GM12892 (cell line): ENCODE measurements around the gene MYO7A.

Experiments used
- DNase-seq: peaks from one replicate; pipeline ENCODE4 v3.0.0; 2011; ENCODE audit not compliant: insufficient read length
- FAIRE-seq: peaks from 2 replicates; lab custom pipeline; 2011; peaks lifted over from hg19 to GRCh38; lab: Jason Lieb, UNC
- POLR2A ChIP-seq: IDR thresholded peaks from 2 replicates; pipeline ENCODE4 v1.6.1; 2011; ENCODE audit warnings: low read depth, low read length, control low read depth
- POLR2AphosphoS5 ChIP-seq: IDR thresholded peaks from 2 replicates; pipeline ENCODE4 v1.6.1; 2011; ENCODE audit warnings: low read depth, low read length, control low read depth
- TAF1 ChIP-seq: IDR thresholded peaks from 2 replicates; pipeline ENCODE4 v1.6.1; 2011; ENCODE audit warnings: low read depth, mild to moderate bottlenecking, control low read depth, low read length, borderline replicate concordance

The MYO7A gene

DNA sequence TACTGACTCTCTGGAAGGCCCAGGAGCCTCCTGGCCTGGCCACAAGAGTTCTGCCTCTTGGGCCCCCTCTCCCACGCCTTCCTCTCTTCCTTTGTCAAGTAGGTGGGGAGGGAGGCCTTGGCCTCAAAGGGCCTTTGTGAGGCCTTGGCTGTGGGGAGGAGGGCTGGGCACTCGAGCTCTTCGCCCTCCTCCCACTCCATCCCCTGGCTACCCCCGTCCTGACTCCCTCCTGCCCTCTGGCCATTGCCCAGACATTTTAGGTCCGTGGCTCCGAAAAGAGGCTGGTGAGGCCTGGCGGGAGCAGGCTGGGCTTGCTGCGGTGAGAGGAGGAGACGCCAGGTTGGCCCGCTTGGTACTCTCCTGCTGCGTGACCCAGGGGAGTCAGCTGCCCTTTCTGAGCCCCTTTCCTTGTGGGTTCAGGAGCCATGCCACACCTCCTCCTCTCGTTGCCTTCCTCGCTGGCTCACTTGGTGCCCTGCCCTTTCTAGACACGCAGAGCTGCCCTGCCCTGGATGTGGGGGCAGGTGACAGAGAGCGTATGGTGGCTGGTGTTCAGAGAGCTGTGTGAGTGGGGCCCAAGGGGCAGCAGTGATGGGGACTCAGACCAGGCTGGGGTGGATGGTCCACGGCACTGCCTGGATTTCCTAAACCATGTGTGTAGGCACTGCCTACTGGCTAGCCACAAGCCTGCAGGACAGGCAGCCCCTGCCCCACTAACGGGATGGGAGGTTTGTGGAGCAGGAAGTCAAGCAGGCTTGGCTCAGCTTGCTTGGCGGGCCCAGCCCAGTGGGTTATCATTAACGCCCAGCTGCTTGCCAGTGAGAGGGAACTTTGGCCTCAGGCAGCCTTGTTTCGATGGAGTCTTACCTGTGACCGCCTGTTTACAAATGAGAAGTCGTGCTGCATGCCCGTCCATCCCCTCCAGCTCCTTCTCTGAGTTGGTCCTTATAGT lies 41.2 kb upstream of the MYO7A start:
- FAIRE-seq = no peak
- no peak for DNase-seq
- TF ChIP-seq POLR2AphosphoS5 = no peak
- TF ChIP-seq POLR2A = no peak
- no peak for TF ChIP-seq TAF1

DNA sequence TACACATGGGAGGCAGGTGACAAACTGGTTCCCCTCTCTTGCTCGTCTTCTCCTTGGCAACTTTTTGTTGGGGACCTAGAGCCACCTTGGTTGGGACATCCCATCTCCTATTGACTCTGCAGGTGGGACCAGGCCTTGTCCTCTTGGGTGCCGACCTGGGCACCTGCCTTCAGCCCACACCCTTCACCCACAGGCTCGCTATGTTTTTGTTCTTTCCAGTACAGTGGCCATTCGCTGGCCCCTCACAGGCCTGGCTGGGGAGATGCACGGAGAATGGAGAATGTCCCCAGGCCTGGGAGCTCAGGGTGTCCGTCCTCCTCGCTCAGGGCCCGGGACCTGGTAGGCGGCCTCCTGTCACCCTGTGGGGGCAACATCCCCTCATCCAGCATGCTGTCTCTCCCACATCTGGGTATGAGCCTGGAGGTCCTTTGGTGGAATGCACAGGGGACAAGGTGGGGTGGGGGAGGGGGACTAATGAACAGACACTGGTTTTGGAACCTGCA lies 40.3 kb upstream of the MYO7A start:
- no peak for FAIRE-seq
- DNase-seq = no peak
- TF ChIP-seq POLR2AphosphoS5 (no peak), POLR2A (no peak), TAF1 (no peak)

DNA sequence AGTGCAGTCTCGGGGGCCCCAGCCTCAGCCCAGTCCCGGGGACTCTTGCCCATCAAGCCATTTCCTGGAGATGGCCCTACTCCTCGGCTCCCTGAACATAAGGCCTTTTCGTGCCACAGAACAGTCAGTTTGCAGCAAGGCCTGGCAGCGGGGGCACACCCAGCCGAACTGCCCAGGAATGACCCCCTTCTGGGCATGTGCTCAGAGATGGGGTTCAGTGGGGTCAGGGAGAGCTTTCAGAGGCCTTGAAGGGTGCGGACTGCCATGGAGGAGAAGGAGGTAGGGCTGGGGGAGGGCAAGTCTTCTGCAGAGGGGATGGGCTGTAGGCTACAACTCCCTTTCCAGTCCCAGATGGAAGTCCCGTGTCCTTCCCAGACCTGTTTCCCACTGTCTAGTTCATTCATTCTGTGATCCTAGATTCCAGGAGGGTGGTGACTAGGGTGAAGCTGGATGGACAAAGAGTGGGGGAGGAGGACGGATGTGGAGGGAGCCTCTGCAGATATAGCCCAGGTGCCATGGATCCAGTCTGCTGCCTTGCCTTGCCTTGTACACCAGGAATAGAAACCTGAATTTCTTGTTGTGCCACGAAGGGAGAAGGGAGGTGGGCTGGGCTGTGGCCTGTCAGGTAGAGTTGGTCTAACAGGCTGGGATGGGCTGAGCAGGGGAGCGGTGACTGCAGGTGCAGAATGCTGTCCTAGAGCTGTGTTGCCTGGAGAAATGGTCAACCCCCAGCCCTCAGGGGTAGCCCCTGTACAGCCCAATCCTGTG lies 39.6 kb upstream of the MYO7A start:
- TF ChIP-seq POLR2AphosphoS5 = no peak
- TF ChIP-seq TAF1 = no peak
- no peak for TF ChIP-seq POLR2A
- FAIRE-seq (no peak), DNase-seq (no peak)

DNA sequence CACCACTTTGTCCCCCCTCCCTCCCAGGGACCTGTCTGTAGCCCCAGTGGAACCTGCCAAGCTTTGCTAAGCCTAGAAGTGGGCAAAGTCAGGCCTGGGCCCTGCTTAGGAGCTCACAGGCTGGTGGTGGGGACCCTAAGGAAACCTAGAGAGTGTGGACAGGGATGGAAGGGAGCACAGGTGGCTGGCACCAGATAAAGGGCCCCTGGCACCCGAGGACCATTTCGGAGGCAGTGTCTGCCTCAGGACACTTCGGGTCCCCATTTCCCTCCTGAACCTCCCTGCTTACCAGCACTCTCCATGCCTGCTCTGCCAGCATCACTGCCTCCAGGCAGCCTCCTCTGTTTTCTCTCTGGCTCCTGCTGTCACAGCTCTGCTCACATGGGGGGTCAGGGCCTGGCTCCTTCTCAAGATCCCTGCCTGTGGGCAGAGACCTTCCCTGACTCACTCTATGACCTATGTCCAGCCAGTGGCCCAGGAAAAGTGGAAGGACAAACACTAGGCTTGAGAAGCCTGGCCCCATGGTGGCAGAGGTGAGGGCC lies 39.0 kb upstream of the MYO7A start:
- no peak for DNase-seq
- no peak for FAIRE-seq
- TF ChIP-seq POLR2A (no peak), POLR2AphosphoS5 (no peak), TAF1 (no peak)

DNA sequence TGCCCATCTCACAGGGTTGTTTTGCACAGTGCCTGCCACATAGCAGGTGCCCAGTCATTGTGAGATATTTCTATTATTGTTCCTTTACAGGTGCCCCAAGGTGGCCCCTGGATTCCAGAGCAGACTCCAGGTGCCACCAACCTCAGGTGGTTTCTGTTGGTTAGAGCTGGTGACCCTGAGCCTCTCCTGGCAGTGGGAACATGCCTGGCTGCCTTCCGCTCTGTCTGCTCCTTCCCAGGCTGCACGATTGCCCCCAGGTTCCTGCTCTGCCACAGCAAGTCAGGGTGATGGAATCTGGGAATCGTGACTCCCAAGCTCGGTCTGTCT lies 38.0 kb upstream of the MYO7A start:
- FAIRE-seq (no peak), DNase-seq (no peak)
- TF ChIP-seq POLR2A (no peak), TAF1 (no peak), POLR2AphosphoS5 (no peak)

DNA sequence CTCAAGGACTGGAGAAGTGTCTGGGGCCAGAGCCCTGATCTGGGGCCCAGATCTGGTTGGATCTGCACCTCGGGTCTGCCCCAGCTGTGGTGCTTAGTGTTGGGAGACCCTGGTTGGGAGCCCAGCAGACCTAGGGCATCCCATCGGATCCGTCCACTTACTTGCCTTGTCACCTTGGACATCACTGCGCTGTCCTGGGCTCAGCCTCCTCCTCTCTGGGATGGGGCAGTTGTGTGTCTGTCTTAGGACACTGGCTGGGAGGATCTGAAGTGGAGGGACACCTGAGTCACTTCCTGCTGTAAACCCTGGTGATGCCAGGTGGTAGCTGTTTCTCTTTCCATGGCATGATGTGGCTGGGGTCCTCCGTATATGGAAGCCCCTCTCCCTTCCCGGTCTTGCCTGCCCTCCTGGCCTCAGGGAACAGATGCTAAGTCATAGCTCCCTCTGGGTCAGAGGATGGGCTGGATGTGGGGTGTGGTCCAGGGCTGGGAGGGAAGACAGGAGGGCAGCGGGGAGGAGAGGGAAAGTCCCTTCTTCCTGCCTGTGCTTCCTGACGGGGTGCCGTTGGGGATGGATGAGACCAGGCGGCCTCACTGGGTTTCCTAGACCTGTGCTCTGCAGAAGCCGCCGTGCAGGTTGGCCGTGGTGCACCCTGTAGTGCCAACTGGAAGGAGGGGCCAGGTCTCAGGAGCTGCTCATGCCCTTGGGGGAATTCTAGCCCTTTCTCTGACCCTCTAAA lies 37.5 kb upstream of the MYO7A start:
- DNase-seq = no peak
- peak; percentile 5 for FAIRE-seq
- TF ChIP-seq POLR2A = no peak
- no peak for TF ChIP-seq POLR2AphosphoS5
- no peak for TF ChIP-seq TAF1

DNA sequence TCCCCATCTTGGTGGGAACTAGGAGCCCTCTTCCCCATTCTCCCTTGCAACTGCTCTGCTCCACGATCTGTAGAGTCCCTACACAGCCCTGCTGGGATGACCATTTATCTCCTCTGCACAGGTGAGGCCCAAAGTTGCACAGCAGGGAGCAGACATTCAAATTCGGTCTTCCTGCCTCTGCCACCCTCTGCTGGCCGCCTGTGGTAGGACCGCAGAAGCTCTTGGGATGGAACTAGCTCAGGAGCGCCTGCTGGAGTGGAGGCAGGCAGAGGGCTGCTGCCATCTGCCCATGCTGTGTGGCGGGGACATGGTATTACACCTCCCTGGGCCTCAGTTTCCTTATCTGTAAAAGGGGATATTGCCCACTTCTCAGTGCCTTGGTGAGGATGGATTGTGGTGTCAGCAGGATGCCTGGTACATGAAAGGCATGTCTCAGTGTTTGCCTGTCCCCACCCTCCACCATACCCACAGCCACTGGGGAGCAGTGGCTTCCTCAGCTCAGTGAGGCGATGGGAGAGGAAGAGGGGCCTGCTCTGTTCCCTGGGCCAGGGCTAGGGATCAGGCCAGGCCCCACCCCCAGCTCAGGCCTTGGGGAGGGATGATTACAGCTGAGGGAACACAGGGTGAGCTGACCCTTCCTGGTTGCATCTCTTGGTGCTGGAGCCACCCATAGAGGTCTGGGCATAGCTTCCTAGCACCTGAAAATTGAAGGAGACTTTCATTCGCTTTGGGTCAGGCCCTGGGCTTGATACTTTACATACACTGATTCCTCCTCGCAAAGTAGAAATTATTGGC lies 36.7 kb upstream of the MYO7A start:
- FAIRE-seq (peak; percentile 96), DNase-seq (peak; percentile 91)
- TF ChIP-seq POLR2AphosphoS5 = no peak
- no peak for TF ChIP-seq TAF1
- no peak for TF ChIP-seq POLR2A

DNA sequence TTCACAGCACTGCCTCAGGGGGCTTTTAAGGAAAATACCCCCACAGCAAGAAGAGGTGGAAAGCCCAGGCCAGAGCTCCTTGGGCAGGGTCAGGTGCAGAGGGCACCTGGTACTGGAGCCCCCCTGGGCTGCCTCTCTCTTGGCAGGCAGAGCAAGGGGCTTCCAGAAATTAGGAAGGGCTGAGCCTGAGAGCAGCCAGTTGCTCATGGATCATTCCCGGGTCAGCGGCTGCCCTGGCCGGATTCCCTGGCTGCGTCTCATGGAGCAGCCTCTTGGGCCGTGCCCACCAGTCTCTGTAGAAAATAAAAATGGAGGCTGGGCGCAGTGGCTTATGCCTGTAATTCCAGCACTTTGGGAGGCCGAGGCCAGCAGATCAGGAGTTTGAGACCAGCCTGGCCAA lies 35.7 kb upstream of the MYO7A start:
- TF ChIP-seq POLR2A = no peak
- TF ChIP-seq POLR2AphosphoS5 = no peak
- no peak for TF ChIP-seq TAF1
- DNase-seq (no peak), FAIRE-seq (no peak)

DNA sequence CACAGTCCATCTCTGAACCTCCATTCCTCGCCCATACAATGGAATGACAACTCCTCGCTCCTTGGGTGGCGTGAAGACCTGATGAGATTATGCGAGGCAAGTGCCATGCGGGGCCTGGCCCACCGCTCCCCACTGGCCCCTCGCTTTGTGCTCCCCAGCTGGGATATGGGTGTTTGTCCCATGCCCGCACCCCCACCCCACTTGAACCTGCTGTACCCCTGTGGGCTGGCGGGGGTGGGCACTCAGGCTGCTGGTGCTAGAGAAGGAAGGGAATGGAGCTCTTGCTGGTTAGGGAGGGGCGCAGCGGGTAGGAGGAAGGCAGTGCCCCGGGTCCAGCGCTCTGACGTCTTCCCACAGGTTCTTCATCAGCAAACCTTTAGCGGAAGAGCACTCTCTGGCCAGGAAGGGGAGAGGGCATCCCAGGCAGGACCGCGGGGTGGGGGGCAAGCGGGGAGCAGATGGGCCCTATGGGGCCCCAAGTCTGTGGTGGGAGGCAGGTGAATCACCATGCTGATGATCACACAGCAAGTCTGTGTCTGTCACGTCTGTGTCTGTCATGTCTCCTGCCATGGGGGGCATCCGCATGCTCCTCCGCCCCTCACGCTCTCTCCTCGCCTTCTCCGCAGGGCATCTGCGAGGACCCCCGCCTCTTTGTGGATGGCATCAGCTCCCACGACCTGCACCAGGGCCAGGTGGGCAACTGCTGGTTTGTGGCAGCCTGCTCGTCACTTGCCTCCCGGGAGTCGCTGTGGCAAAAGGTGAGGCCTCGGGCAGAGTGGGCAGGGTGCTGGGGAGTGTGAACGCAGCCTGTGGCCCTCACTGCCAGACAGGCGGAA lies 34.8 kb upstream of the MYO7A start:
- TF ChIP-seq POLR2A = no peak
- no peak for TF ChIP-seq TAF1
- no peak for TF ChIP-seq POLR2AphosphoS5
- DNase-seq (no peak), FAIRE-seq (no peak)
